H1 (cell line): Measurements from ENCODE around the gene FKBP1A. TPM values are rescaled to one million over a fixed set of nuclear protein-coding genes. Genes with fewer than 3 reads are reported as not detected.

Source experiments
- ASH2L ChIP-seq: fragments of 200-600, 300-600 bp; sonication (generic); IDR thresholded peaks from one replicate; pipeline ENCODE4 v1.7.1; 2017; ENCODE audit warnings: low read length
- ATF3 ChIP-seq: IDR thresholded peaks from 2 replicates; pipeline ENCODE4 v1.6.1; 2011; ENCODE audit warnings: low read depth, mild to moderate bottlenecking, low read length; ENCODE audit not compliant: insufficient read depth
- BRCA1 ChIP-seq: IDR thresholded peaks from 2 replicates; pipeline ENCODE4 v1.6.1; 2012; ENCODE audit warnings: low read depth, low read length, improper control_type of control experiment
- CREB1 ChIP-seq: IDR thresholded peaks from 2 replicates; pipeline ENCODE4 v1.6.1; 2012; ENCODE audit warnings: inconsistent platforms
- GTF2F1 ChIP-seq: IDR thresholded peaks from 2 replicates; pipeline ENCODE4 v1.6.1; 2012; ENCODE audit warnings: low read depth, low read length, improper control_type of control experiment, borderline replicate concordance
- SIX5 ChIP-seq: IDR thresholded peaks from 2 replicates; pipeline ENCODE4 v1.6.1; 2011; ENCODE audit warnings: mild to moderate bottlenecking, low read depth, low read length
- SUZ12 ChIP-seq: fragments of 200-600 bp; sonication (generic); IDR thresholded peaks from 2 replicates; pipeline ENCODE4 v1.6.1; 2012; ENCODE audit warnings: mild to moderate bottlenecking, inconsistent platforms, low read length, moderate library complexity, mixed read lengths
- polyA plus RNA-seq, 7 experiments: library from polyadenylated mRNA; depleted of rRNA in 3 of 7; stranded (reverse) in 5 of 7; unstranded in 2 of 7; fragments of >200 nt in 5 of 7; fragments of 200-250 nt in 2 of 7; gene quantifications; 1 replicate in 5 of 7; 2 replicates in 1 of 7; 4 replicates in 1 of 7; pipeline versions ENCODE4 v1.2.1 to v1.2.3, GENCODE V29; 2011 to 2013; ENCODE audit warnings: missing spikeins in 2 of 7, mixed read lengths in 2 of 7
- total RNA-seq: library from RNA; stranded (reverse); fragmentation: NEBNext Ultra II Directional; extraction: Animal tissue kit (Norgen Biotek cat#: 25700); gene quantifications from 2 replicates; pipeline ENCODE4 v1.2.1, GENCODE V29; 2021

FKBP1A gene
- total and polyA plus RNA-seq, 2 of the 8 experiments (the other 6 are each of a cell fraction or from before 2014, with no cell fraction given): 250 to 685 TPM

GRCh38 chr20:1392693-1393506 is at the start of gene FKBP1A (continued):
- TF ChIP-seq ASH2L: peak; percentile 79
- no peak for TF ChIP-seq ATF3
- no peak; the same call in 1 of the 2 replicates for TF ChIP-seq GTF2F1
- no peak; the same call in 1 of the 2 replicates for TF ChIP-seq SUZ12
- TF ChIP-seq BRCA1: no peak
- 0 out of 2 replicates have a peak, but pooled peaks have one; percentile 14 for TF ChIP-seq SIX5
- TF ChIP-seq CREB1: no peak
